Prostate gland (tissue), 2 donors: ENCODE results near the gene PANK2.

Source experiments
- CTCF ChIP-seq, 4 experiments: fragments of 200-600 bp in 2 of 4; fragments of 450-650 bp in 2 of 4; sonication (generic) in 2 of 4; IDR thresholded peaks; 1 replicate in 3 of 4; 2 replicates in 1 of 4; pipeline ENCODE4 v1.5.1; 2016 to 2019; ENCODE audit warnings: antibody characterized with exemption in 4 of 4, mild to moderate bottlenecking in 2 of 4, moderate library complexity in 2 of 4
- POLR2A ChIP-seq: fragments of 450-650 bp; IDR thresholded peaks from one replicate; pipeline ENCODE4 v1.6.1; 2016; ENCODE audit warnings: antibody characterized with exemption, mild to moderate bottlenecking
- POLR2AphosphoS5 ChIP-seq: sonication (generic); formaldehyde crosslinking; IDR thresholded peaks from one replicate; pipeline ENCODE4 v1.6.1; 2017; ENCODE audit warnings: antibody characterized with exemption

DNA sequence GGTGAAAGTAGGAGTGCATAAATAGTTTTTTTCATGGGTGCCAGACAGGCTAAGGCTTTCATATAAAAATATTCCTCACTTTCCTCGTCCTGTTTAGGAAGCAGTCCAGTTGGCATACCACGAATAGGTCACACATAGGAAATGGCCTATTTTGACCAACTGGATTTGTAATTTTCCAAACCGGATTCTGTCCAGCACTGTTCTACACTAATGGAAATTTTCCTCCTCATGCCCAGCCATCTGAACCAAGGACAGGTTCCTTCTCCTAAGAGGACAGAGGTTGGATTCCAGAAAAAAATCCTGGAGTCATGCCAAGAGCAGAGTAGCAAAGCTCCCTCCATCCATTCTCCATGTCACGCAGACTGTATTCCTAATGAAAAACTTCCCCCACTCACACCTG lies 43.1 kb downstream of the PANK2 start:
- TF ChIP-seq CTCF (IDR thresholded peaks at IDR 0.05): no peak
- no peak for TF ChIP-seq POLR2A
- TF ChIP-seq POLR2AphosphoS5: no peak
